ENCODE results near the gene LAMB1. TPM values are rescaled to one million over a fixed set of nuclear protein-coding genes. Genes with fewer than 3 reads are reported as not detected.
A peak's percentile ranks its signal among the peaks of the same experiment; 100 is the strongest.

LAMB1 gene
- total RNA-seq, 4 donors from 2014 or later = 22.5 to 101 (median 32.5) TPM

GRCh38 chr7:107964510-107964909 is 38.5 kb downstream of the LAMB1 start:
- intact Hi-C loops (cut with DNase I) = no loop called here
- Histone ChIP-seq H3K4me3 (no peak overlapping the region), H3K4me1 (peaks cover under 1 to 8% (median under 1%) of the 10 kb centered on the region in 3 donors), H3K27me3 (no peaks in the 10 kb centered on the region), H3K9me3 (no peaks in the 10 kb centered on the region), H3K27ac (no peak overlapping the region), H3K36me3 (peaks cover 0 to 83% (median 5%) of the 10 kb centered on the region in 3 donors)
- 85 to 95% methylated on average over 5 to 11 of the region's 11 CpGs for WGBS, 2 donors
- no peak for DNase-seq
- TF ChIP-seq CTCF (IDR thresholded peaks at IDR 0.05) = no peak
- TF ChIP-seq POLR2A (IDR thresholded peaks at IDR 0.05) = no peak

GRCh38 chr7:107962817-107963216 is 40.1 kb downstream of the LAMB1 start:
- Histone ChIP-seq H3K9me3 (no peaks in the 10 kb centered on the region), H3K4me3 (no peak overlapping the region), H3K27me3 (no peaks in the 10 kb centered on the region), H3K27ac (peak overlapping the region in 1 of 4 donors; percentile 5), H3K4me1 (peaks cover 11 to 25% (median 16%) of the 10 kb centered on the region in 3 donors), H3K36me3 (peaks cover 0 to 80% (median 5%) of the 10 kb centered on the region in 3 donors)
- TF ChIP-seq CTCF (IDR thresholded peaks at IDR 0.05) (no peak), POLR2A (IDR thresholded peaks at IDR 0.05) (no peak)
- 86 to 90% methylated on average over 9 of the region's 9 CpGs for WGBS, 2 donors
- intact Hi-C loops (cut with DNase I) = no loop called here
- DNase-seq = no peak

DNA sequence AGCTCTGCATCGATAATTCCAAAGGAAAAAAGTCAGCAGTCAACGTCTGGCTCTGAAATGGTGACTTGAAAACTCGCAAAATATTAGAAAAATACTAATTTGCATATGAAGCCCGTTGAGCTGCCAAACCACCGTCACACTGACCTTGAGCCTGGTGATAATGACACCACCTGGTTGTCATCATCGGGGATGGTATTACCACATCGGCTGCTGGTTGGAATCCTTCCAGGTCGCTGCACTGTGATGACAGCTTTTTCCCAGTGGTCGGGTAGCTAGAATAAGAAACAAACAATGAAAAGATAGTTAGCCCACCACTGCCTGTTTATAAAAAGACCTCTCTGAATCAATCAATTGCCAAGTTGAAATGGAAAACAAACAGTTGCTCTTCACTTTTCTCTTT is 41.6 kb downstream of the LAMB1 start:
- 66 to 70% methylated on average over 9 of the region's 9 CpGs for WGBS, 2 donors
- peaks cover 11 to 39% (median 16%) of the 10 kb centered on the region in 3 donors for H3K4me1 ChIP-seq
- H3K4me3 ChIP-seq = no peak overlapping the region
- peak overlapping the region in 3 of 4 donors; percentile 54 to 67 (median 64) for H3K27ac ChIP-seq
- DNase-seq = no peak
- no peak for TF ChIP-seq CTCF (IDR thresholded peaks at IDR 0.05)
- no peak for TF ChIP-seq POLR2A (IDR thresholded peaks at IDR 0.05)
- no peaks in the 10 kb centered on the region for H3K9me3 ChIP-seq
- H3K36me3 ChIP-seq = peaks cover 0 to 85% (median 5%) of the 10 kb centered on the region in 3 donors
- intact Hi-C loops (cut with DNase I) = no loop called here
- H3K27me3 ChIP-seq = no peaks in the 10 kb centered on the region

DNA sequence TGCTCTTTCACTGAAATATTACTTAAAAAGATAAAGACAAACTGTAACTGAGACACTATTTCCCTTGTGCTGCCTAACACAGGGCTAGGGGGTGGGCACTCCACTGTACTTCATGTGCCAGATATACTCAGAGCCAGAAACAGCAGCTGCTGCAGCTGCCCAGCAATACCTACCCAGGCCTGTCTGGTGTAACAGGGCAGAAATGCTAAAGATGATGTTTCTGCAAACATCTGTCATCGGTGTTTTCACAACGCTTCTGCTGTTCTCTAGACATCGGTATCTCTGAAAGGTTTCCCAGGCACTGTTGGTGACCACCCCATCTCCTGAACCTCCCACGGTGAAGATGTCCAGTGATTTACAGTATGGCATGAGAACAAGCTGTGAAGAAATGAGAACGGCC is 42.7 kb downstream of the LAMB1 start:
- DNase-seq = no peak
- H3K4me3 ChIP-seq = no peak overlapping the region
- H3K4me1 ChIP-seq = peaks cover 11 to 40% (median 16%) of the 10 kb centered on the region in 3 donors
- 85 to 90% methylated on average over 5 of the region's 5 CpGs for WGBS, 2 donors
- no peaks in the 10 kb centered on the region for H3K9me3 ChIP-seq
- intact Hi-C loops (cut with DNase I) = no loop called here
- H3K27me3 ChIP-seq = no peaks in the 10 kb centered on the region
- H3K36me3 ChIP-seq = peaks cover 0 to 85% (median 8%) of the 10 kb centered on the region in 3 donors
- TF ChIP-seq POLR2A (IDR thresholded peaks at IDR 0.05) = no peak
- no peak for TF ChIP-seq CTCF (IDR thresholded peaks at IDR 0.05)
- H3K27ac ChIP-seq = peak overlapping the region in 3 of 4 donors; percentile 66 to 89 (median 67)

- intact Hi-C loops (cut with DNase I) = no loop called here
- H3K27ac ChIP-seq = peak overlapping the region in 3 of 4 donors; percentile 66 to 89 (median 67)
Measured at GRCh38 chr7:107959527-107959898, 43.4 kb downstream of the LAMB1 start.

More at GRCh38 chr7:107959527-107959898, 43.4 kb downstream of the LAMB1 start:
- H3K9me3 ChIP-seq = no peaks in the 10 kb centered on the region
- 77 to 87% methylated on average over 6 to 7 of the region's 10 CpGs for WGBS, 2 donors
- H3K4me3 ChIP-seq = no peak overlapping the region
- TF ChIP-seq CTCF (IDR thresholded peaks at IDR 0.05) (no peak), POLR2A (IDR thresholded peaks at IDR 0.05) (no peak)
- no peaks in the 10 kb centered on the region for H3K27me3 ChIP-seq
- H3K4me1 ChIP-seq = peaks cover 11 to 40% (median 16%) of the 10 kb centered on the region in 3 donors
- DNase-seq = no peak
- peaks cover 0 to 85% (median 12%) of the 10 kb centered on the region in 3 donors for H3K36me3 ChIP-seq

Data from esophagus squamous epithelium (tissue), 5 donors.